PFSK-1 (cell line): Measurements from ENCODE around the gene ATF7IP2.

Source experiments
- FOXP2 ChIP-seq: optimal IDR thresholded peaks from 2 replicates; pipeline ENCODE3; 2011; ENCODE audit warnings: borderline replicate concordance, control low read depth, inconsistent platforms; ENCODE audit not compliant: insufficient read depth; ENCODE audit errors: extremely low read length, extremely low read depth
- POLR2AphosphoS5 ChIP-seq: IDR thresholded peaks from 2 replicates; pipeline ENCODE4 v1.6.1; 2012; ENCODE audit warnings: low read depth, mild to moderate bottlenecking, control low read depth, low read length, moderate library complexity
- SIN3A ChIP-seq: IDR thresholded peaks from 2 replicates; pipeline ENCODE4 v1.6.1; 2012; ENCODE audit warnings: mild to moderate bottlenecking, low read length, moderate library complexity, borderline replicate concordance; ENCODE audit not compliant: insufficient read depth
- TAF1 ChIP-seq: IDR thresholded peaks from 2 replicates; pipeline ENCODE4 v1.6.1; 2012; ENCODE audit warnings: low read length, control low read depth, borderline replicate concordance; ENCODE audit not compliant: insufficient read depth
- TF ChIP-seq, protein P1 (sequence below), 2 experiments: IDR thresholded peaks; 2 replicates each; pipeline versions ENCODE4 v1.6.1 to v1.8.0; 2011 to 2012; ENCODE audit warnings: low read depth in 2 of 2, low read length in 2 of 2, control low read depth in 1 of 2, inconsistent platforms in 1 of 2, mild to moderate bottlenecking in 1 of 2, moderate library complexity in 1 of 2; ENCODE audit not compliant: insufficient read depth in 1 of 2

ATF7IP2 gene

DNA sequence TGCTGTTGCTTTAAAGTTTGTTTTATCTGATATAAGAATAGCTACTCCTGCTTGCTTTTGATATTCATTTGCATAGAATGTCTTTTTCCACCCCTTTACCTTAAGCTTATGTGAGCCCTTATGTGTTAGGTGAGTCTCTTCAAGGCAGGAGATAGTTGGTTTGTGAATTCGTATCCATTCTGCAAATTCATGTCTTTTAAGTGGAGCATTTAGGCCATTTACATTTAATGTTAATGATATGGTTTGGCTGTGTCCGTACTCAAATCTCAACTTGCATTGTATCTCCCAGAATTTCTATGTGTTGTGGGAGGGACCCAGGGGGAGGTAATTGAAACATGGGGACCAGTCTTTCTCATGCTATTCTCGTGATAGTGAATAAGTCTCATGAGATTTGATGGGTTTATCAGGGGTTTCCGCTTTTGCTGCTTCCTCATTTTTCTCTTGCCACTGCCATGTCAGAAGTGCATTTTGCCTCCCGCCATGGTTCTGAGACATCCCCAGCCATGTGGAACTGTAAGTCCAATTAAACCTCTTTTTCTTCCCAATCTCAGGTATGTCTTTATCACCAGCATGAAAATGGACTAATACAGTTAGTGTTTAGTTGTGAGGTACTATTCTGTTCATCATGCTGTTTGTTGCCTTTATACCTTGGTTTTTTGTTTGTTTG, 27.2 kb downstream of the ATF7IP2 start:
- TF ChIP-seq POLR2AphosphoS5 (no peak), FOXP2 (no peak), SIN3A (no peak), TAF1 (no peak)
- TF ChIP-seq, protein P1, sequence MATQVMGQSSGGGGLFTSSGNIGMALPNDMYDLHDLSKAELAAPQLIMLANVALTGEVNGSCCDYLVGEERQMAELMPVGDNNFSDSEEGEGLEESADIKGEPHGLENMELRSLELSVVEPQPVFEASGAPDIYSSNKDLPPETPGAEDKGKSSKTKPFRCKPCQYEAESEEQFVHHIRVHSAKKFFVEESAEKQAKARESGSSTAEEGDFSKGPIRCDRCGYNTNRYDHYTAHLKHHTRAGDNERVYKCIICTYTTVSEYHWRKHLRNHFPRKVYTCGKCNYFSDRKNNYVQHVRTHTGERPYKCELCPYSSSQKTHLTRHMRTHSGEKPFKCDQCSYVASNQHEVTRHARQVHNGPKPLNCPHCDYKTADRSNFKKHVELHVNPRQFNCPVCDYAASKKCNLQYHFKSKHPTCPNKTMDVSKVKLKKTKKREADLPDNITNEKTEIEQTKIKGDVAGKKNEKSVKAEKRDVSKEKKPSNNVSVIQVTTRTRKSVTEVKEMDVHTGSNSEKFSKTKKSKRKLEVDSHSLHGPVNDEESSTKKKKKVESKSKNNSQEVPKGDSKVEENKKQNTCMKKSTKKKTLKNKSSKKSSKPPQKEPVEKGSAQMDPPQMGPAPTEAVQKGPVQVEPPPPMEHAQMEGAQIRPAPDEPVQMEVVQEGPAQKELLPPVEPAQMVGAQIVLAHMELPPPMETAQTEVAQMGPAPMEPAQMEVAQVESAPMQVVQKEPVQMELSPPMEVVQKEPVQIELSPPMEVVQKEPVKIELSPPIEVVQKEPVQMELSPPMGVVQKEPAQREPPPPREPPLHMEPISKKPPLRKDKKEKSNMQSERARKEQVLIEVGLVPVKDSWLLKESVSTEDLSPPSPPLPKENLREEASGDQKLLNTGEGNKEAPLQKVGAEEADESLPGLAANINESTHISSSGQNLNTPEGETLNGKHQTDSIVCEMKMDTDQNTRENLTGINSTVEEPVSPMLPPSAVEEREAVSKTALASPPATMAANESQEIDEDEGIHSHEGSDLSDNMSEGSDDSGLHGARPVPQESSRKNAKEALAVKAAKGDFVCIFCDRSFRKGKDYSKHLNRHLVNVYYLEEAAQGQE (IDR thresholded peaks at IDR 0.05; ENCODE audit: insufficient read depth in 1 of 2, low read depth in 2 of 2, low read length in 2 of 2): no peak

DNA sequence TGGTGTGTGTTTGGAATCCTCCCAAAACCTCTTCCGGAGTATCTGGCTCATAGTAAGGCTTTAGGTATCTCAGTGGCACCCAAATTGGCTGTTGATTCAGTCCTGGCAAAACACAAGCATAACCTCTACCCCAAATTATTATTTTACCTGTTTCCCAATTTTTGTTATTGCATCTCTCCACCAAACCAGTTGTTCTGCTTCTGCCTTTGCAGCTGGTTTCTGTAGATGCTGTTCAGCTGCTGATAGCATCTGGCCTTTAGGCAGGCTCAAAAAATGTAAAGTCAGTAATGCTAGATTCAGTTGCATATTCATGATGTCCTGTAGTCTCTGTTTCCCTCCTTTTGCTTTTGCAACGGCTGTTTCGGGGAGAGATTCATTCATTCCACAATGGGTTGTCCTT, 33.8 kb downstream of the ATF7IP2 start:
- TF ChIP-seq FOXP2: no peak
- TF ChIP-seq, protein P1 (IDR thresholded peaks at IDR 0.05; ENCODE audit: insufficient read depth in 1 of 2, low read depth in 2 of 2, low read length in 2 of 2): no peak
- TF ChIP-seq POLR2AphosphoS5: no peak
- no peak for TF ChIP-seq TAF1
- no peak for TF ChIP-seq SIN3A

DNA sequence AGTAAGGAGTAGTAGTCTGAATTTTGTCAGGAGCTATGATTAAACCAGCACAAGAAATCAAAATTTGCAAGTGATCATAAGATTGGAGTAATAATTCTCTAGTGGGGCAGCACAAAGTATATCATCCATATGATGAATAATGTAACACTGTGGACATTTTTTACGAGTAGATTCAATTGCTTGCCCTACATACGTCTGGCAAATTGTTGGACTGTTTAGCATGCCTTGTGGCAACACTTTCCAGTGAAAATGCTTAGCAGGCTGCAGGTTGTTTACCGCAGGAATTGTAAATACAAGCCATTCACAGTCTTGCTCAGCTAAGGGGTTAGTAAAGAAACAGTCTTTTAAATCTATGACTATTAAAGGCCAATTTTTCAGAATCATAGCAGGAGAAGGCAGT, 35.7 kb downstream of the ATF7IP2 start:
- no peak for TF ChIP-seq SIN3A
- TF ChIP-seq, protein P1 (IDR thresholded peaks at IDR 0.05; ENCODE audit: insufficient read depth in 1 of 2, low read depth in 2 of 2, low read length in 2 of 2): no peak
- TF ChIP-seq FOXP2: no peak
- TF ChIP-seq TAF1: no peak
- no peak for TF ChIP-seq POLR2AphosphoS5

DNA sequence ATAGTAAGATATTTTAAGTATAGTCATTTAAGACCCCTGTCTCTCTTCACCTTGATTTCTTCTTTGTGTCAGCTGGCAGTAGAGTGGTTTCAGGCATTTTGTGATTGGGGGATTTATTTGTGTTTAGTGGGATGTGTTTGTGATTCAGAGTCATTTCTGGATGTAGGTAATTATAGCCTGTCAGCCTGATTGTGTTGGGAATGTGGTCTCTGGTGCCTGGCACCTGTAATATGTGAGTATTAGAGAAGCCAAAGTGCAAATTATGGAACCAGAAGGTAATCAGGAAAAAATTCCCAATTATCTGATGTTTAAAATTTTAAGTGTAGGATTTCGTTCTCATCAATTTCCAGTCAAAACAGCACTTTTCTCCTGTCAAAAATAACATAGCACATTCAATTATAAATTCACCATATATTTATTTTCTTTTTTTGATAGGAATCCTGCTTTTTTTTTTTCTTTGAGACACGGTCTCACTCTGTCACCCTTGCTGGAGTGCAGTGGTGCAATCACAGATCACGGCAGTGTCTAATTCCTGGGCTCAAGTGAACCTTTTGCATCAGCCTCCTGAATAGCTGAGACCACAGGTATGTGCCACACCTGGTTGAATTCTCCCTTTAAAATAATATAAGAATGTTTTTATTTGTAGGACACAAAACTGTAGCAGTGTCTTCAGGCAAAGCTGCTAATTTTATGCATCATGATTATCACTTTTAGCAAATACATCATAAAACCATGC, 42.7 kb downstream of the ATF7IP2 start:
- TF ChIP-seq, protein P1 (IDR thresholded peaks at IDR 0.05; ENCODE audit: insufficient read depth in 1 of 2, low read depth in 2 of 2, low read length in 2 of 2): no peak
- TF ChIP-seq POLR2AphosphoS5: no peak

DNA sequence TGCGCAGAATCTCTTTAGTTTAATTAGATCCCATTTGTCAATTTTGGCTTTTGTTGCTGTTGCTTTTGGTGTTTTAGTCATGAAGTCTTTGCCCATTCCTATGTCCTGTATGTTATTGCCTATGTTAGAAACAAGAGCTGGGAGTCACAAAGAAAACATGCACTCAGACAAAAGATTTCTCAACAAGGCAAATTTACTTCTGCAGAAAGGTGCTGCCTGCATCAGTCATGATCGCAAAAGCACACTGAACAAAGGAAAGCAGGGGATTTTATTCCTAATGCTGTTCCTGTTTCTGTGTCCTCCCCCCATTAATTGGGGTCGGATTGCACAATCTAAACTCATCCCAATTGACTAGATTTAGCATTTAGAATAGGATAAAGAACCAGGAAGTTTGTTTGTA, 55.9 kb downstream of the ATF7IP2 start:
- TF ChIP-seq FOXP2: no peak
- no peak for TF ChIP-seq SIN3A
- TF ChIP-seq TAF1: no peak
- no peak for TF ChIP-seq POLR2AphosphoS5
- TF ChIP-seq, protein P1 (IDR thresholded peaks at IDR 0.05; ENCODE audit: insufficient read depth in 1 of 2, low read depth in 2 of 2, low read length in 2 of 2): no peak
